ENCODE measurements around the gene METTL15. TPM values are rescaled to one million over a fixed set of nuclear protein-coding genes. Genes with fewer than 3 reads are reported as not detected.
A peak's percentile ranks its signal among the peaks of the same experiment; 100 is the strongest.

Gene METTL15, protein sequence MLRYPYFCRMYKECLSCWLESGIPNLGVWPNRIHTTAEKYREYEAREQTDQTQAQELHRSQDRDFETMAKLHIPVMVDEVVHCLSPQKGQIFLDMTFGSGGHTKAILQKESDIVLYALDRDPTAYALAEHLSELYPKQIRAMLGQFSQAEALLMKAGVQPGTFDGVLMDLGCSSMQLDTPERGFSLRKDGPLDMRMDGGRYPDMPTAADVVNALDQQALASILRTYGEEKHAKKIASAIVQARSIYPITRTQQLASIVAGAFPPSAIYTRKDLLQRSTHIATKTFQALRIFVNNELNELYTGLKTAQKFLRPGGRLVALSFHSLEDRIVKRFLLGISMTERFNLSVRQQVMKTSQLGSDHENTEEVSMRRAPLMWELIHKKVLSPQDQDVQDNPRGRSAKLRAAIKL
- total RNA-seq (2014; rRNA removed) (5.8 and 12.4 TPM in 2 replicates), Bru-seq, nascent RNA (percentile 75 among the genes with signal in this experiment), BruChase-seq, experiment 1, labeled RNA remaining after a 6-hour chase (percentile 53 among the genes with signal in this experiment), BruChase-seq, experiment 2, labeled RNA remaining after a 2-hour chase (percentile 70 among the genes with signal in this experiment)
- long read RNA-seq, full-length matches to known transcripts = 9 of 44 reads
- long read RNA-seq, partial matches to known transcripts = 23 of 44 reads
- long read RNA-seq, other reads (novel, unspliced or antisense) = 12 of 44 reads

GRCh38 chr11:28107750-28108618, at the start of gene METTL15, which contains the start of gene KIF18A:
Gene METTL15 (plus strand): TSS chr11:28108388. CDS start chr11:28113335, 4,947 bp downstream.
Gene KIF18A (minus strand): TSS chr11:28108156. CDS start chr11:28097947, 10,209 bp downstream.
- BruUV-seq (replicated peaks) = TSS peak; percentile 81
- intact Hi-C loops (cut with micrococcal nuclease) = loop anchor here (1.0 to 5.0 kb wide), 6 partner anchors 174 to 1224 kb away; partner anchors contain the start of gene BDNF
- POLR2A ChIA-PET (ENCODE audit: unreplicated experiment) = interaction anchor here (0.5 to 1.3 kb wide), 9 partner anchors 18 to 409 kb away, joined by 3 to 12 read pairs (median 5); no protein-coding TSS in a partner anchor

DNA sequence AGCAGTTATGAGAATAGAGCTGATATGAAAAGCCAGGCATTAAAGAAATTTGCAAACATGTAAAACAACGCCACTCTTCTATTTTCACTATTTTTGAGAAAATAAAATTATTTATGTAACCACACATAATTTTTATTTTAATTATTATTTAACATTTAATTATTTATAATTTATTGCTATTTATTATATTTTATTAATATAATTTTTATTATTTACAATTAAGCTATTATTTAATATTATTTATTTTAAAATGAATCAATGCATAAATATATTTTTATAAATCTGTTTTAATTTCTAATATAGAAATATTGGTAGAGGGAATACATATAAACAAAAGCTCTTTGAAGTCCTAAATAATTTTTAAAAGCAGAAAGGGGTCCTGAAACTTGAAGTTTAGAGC, 36.9 kb upstream of the METTL15 start:
- Histone ChIP-seq H3F3A (ENCODE audit: low read length, unreplicated experiment) (no peaks in the 10 kb centered on the region), H3K9ac (ENCODE audit: low read length) (no peak overlapping the region), H2AFZ (ENCODE audit: low read length) (no peak overlapping the region), H3K79me2 (ENCODE audit: low read length) (no peaks in the 10 kb centered on the region), H3K4me1 (ENCODE audit: insufficient read depth, low read length) (no peaks in the 10 kb centered on the region), H3K4me2 (ENCODE audit: low read length) (no peak overlapping the region), H3K27ac (ENCODE audit: low read length) (no peak overlapping the region), H4K20me1 (ENCODE audit: low read length) (no peaks in the 10 kb centered on the region), H3K36me3 (ENCODE audit: low read depth, low read length) (peaks cover 18% of the 10 kb centered on the region; the same call in 1 of the 2 replicates), H3K9me2 (replicated peaks; ENCODE audit: low read length) (no peaks in the 10 kb centered on the region), H3K27me3 (ENCODE audit: low read length) (no peaks in the 10 kb centered on the region), H3K4me3 (ENCODE audit: low read length) (no peak overlapping the region), H3K9me3 (ENCODE audit: low read length) (no peaks in the 10 kb centered on the region)
- DNase-seq = no peak
- ATAC-seq = no peak
- intact Hi-C loops (cut with micrococcal nuclease) = no loop called here
- no TSS peak for BruUV-seq (replicated peaks)
- TF ChIP-seq EZH2 (IDR thresholded peaks at IDR 0.05; ENCODE audit: low read length, unreplicated experiment) = no peak
- no peak for TF ChIP-seq EZH2phosphoT487 (IDR thresholded peaks at IDR 0.05; ENCODE audit: borderline replicate concordance, low read length)
- TF ChIP-seq, protein P1, sequence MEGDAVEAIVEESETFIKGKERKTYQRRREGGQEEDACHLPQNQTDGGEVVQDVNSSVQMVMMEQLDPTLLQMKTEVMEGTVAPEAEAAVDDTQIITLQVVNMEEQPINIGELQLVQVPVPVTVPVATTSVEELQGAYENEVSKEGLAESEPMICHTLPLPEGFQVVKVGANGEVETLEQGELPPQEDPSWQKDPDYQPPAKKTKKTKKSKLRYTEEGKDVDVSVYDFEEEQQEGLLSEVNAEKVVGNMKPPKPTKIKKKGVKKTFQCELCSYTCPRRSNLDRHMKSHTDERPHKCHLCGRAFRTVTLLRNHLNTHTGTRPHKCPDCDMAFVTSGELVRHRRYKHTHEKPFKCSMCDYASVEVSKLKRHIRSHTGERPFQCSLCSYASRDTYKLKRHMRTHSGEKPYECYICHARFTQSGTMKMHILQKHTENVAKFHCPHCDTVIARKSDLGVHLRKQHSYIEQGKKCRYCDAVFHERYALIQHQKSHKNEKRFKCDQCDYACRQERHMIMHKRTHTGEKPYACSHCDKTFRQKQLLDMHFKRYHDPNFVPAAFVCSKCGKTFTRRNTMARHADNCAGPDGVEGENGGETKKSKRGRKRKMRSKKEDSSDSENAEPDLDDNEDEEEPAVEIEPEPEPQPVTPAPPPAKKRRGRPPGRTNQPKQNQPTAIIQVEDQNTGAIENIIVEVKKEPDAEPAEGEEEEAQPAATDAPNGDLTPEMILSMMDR (conservative IDR thresholded peaks at IDR 0.05; ENCODE audit: low read depth, low read length) = no peak
- CTCF ChIA-PET = no interaction called here
- POLR2A ChIA-PET (ENCODE audit: unreplicated experiment) = no interaction called here

More at GRCh38 chr11:28107750-28108618, at the start of gene METTL15, which contains the start of gene KIF18A:
- Histone ChIP-seq H4K20me1 (ENCODE audit: low read length) (no peaks in the 10 kb centered on the region), H2AFZ (ENCODE audit: low read length) (peak within 1 kb of the TSS; percentile 65), H3K4me2 (ENCODE audit: low read length) (peak within 1 kb of the TSS; percentile 88), H3K4me1 (ENCODE audit: insufficient read depth, low read length) (peaks cover 62% of the 10 kb centered on the region), H3K27ac (ENCODE audit: low read length) (peak within 1 kb of the TSS; percentile 64), H3F3A (ENCODE audit: low read length, unreplicated experiment) (no peaks in the 10 kb centered on the region), H3K9me2 (replicated peaks; ENCODE audit: low read length) (no peaks in the 10 kb centered on the region), H3K79me2 (ENCODE audit: low read length) (peaks cover 91% of the 10 kb centered on the region), H3K9me3 (ENCODE audit: low read length) (no peaks in the 10 kb centered on the region), H3K27me3 (ENCODE audit: low read length) (no peaks in the 10 kb centered on the region), H3K4me3 (ENCODE audit: low read length) (peak within 1 kb of the TSS; percentile 75), H3K9ac (ENCODE audit: low read length) (peak within 1 kb of the TSS; percentile 83), H3K36me3 (ENCODE audit: low read depth, low read length) (no peaks in the 10 kb centered on the region)
- TF ChIP-seq, protein P1 (conservative IDR thresholded peaks at IDR 0.05; ENCODE audit: low read depth, low read length) = no peak
- no peak for TF ChIP-seq EZH2 (IDR thresholded peaks at IDR 0.05; ENCODE audit: low read length, unreplicated experiment)
- TF ChIP-seq EZH2phosphoT487 (IDR thresholded peaks at IDR 0.05; ENCODE audit: borderline replicate concordance, low read length) = no peak
- CTCF ChIA-PET = interaction anchor here (0.5 to 0.9 kb wide), 3 partner anchors 264 to 1419 kb away, joined by 3 to 4 read pairs (median 3); no protein-coding TSS in a partner anchor
- peak; percentile 99 for DNase-seq
- peak; percentile 82 for ATAC-seq
